Measurements from ENCODE around the gene PACRG.

DNA sequence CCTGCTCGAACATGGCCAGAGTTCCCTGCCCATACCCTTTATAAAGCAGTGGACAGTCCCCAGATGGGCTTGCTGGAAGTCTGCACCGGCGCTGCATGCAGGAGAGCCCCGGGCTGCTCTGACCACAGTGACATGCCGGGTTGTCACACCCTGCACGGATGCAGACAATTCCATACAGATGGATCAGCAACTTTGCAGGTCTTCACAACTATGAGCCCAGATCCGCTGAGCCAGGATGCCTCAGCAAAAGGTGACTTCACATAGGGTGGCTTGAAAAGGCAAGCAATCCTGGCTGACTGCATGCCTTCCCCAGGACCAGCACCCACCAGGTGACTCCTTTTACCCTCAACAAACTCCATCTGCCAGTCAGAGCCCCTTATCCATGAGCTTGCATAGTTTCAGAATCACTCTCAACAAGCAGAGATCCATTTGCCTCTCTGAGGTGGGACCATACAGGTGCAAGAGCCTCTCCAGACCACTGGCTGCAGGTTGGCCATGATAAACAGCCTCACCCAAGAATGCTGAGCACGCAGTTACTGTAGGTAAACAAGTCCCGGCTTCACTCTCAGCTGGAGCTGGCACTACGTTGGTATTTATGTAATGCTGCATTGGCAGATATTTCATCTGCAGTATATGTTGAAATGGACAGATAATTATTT lies 503.7 kb downstream of the PACRG start:
- TF ChIP-seq, protein P1, sequence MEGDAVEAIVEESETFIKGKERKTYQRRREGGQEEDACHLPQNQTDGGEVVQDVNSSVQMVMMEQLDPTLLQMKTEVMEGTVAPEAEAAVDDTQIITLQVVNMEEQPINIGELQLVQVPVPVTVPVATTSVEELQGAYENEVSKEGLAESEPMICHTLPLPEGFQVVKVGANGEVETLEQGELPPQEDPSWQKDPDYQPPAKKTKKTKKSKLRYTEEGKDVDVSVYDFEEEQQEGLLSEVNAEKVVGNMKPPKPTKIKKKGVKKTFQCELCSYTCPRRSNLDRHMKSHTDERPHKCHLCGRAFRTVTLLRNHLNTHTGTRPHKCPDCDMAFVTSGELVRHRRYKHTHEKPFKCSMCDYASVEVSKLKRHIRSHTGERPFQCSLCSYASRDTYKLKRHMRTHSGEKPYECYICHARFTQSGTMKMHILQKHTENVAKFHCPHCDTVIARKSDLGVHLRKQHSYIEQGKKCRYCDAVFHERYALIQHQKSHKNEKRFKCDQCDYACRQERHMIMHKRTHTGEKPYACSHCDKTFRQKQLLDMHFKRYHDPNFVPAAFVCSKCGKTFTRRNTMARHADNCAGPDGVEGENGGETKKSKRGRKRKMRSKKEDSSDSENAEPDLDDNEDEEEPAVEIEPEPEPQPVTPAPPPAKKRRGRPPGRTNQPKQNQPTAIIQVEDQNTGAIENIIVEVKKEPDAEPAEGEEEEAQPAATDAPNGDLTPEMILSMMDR (IDR thresholded peaks at IDR 0.05; ENCODE audit: extremely low read depth in 1 of 2, insufficient read depth in 1 of 2, low read depth in 1 of 2, low read length in 2 of 2), result no peak
- TF ChIP-seq EZH2 (IDR thresholded peaks at IDR 0.05; ENCODE audit: borderline replicate concordance, low read depth, low read length, severe bottlenecking) (no peak), JUN (IDR thresholded peaks at IDR 0.05; ENCODE audit: borderline replicate concordance, insufficient read depth, insufficient read length, low read depth) (no peak), POLR2AphosphoS5 (IDR thresholded peaks at IDR 0.05; ENCODE audit: insufficient read depth, low read depth, low read length) (no peak), POLR2A (IDR thresholded peaks at IDR 0.05; ENCODE audit: low read depth, low read length) (no peak)
